Central memory CD4-positive, alpha-beta T cell (primary cell): ENCODE measurements around the gene ETV5.
"Not testable (repeated sequence)": the region's sequence is repeated elsewhere in the genome, so short reads cannot be mapped to it uniquely, and the experiment has no call there.

Experiments
- DNase-seq: peaks from one replicate; pipeline ENCODE4 v3.0.0; 2022

The ETV5 gene

DNA sequence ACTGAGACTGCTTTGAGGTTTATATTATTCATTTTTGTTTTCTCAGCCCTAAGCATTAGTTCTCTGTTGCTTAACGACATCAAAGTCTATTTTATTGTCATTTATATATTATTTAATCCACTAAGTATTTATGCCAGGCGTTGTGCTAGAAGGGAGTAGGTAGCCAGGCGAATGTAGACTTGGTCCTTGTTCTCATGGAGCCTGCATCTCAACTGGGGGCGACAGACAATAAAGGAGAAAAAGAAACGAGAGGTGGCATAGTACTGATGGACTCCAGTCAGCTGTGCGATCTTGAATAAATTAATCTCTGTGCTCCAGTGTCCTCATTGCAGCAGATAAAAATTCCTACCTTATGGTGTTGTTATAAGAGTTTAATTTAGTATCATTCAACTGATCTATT is 49.7 kb downstream of the ETV5 start:
- DNase-seq: no peak

DNA sequence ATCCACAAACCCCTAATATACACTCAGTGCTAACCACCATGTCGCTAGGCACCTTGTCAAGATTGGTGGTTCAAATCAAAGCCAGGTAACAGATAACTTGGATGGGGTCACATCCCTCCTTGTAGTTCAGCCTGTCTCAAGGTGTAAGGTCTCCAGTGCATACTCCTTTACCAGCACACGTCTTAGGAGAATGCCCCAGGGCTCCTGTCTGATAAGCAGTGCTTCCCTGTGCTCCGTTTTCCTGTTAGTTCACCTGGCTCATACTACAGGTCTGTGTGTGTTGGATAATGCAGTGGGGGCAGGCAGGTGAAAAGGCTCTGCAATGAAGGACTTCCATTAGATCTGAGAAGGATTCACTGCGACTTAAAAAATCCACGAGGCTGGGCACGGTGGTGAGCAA is 50.7 kb downstream of the ETV5 start:
- no peak for DNase-seq

DNA sequence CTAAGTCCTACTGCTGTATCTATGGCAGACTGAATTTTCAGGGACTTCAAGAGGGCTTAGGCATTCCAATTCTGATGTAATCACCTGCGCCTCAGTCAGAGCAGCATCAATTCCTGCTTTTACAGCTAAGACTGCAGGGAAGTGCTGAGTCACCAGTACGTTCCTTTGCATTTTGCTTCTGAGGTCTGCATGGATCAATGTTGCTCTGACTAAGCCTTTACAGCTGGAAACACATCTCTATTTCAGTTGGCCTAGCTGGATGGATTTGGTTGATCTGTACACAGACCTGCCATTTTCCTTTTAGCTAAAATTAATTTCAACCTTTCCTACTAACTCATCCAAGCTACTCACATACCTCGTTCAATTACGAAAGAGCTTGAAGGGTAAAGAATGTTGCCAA is 51.3 kb downstream of the ETV5 start:
- no peak for DNase-seq

DNA sequence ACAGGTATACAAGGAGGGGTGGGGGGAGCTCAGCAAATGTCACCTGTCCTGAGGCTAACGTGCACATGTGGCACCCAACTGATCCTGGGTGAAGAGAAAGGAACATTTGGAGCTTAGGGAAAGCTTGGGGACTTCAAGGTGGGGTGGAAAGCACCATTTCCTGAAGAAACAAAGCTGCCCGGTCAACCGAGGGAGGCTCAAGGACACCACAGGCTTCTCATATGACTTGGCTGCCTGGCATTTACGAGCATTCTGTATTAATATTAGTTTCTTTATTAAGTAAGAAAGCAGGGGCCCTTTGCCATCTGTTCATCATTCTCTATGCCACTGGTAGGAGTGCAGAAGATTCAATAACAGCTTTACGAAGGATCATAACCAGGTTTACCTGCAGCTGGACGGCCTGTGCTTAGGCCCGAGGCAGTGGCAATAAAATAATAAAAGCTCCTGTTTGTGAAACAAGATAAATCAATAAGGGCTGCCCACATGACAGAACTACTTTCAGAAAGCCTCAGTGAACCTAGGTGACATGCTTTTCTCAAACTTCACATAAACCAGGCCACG is 54.0 kb downstream of the ETV5 start:
- DNase-seq: no peak

DNA sequence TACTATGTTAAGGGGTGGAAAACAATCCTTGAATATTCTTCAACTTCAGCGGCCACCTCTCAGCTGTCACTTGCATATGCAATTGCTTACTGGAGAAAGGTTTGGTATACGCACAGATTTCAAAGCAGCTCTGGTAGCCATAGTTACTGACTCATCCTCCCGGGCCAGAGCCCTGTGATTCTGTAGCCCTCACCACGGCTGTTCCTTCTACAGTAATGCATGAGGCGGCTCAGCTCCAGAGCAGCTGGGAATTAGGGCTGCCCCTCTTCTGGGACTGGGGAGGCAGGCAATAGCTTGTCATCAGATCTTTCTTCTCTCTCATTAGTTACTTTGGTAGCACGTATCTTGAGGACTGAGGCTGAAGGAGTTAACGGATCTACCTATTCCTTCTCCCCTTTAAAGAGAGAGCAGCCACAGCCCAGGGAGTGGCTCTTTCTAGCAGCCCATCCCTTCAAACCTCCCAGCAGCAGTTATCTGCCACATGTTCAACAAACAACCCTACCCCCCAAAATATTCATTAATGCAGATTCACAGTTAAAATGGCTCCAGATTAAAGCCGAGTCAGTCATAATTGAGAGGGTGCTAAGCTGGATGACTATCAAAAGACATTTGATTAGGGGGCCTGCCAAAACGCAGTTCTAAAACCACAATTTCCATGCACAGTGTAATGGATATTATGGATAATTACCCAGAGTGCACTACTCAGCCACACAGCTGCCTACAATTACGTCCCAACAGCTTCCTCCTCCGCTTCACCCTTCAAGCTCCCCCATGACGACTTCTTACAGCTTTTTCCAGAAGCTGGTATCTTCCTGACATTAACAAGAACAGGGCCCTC is 54.7 kb downstream of the ETV5 start:
- DNase-seq: no peak

DNA sequence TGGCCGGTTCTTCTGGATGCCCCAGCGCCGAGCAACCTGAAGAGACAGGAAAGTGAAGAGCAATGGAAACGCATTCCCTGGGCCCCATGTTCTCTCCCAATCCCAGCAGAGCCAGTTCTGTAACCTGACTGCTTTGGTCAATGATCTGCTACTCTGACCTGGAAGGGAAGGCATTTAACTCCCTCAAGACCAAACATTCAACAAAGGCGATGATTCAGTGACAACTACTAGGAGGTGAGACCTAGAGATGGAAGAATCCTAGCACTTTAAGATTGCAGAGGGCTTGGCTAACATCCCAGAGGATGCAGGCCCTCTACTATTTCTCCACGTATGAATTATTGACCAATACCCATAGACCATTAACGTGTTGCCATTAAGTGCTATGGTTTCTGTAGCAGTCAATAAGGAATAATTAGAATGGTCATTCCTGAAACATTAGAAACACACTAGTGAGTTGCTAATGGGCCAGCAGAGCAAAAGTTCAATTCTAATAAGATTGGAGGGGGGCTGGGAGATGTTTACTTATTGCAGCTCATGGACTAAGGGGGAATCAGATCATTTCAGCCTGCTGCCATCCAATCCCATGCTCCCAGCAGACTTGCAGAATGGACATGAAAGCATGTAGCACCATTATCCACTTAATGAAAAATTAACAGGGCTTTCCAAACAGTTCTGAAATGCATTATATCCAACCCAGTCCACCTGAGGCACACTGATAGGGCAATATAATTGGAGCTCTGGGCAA is 56.6 kb downstream of the ETV5 start:
- DNase-seq: no peak

DNA sequence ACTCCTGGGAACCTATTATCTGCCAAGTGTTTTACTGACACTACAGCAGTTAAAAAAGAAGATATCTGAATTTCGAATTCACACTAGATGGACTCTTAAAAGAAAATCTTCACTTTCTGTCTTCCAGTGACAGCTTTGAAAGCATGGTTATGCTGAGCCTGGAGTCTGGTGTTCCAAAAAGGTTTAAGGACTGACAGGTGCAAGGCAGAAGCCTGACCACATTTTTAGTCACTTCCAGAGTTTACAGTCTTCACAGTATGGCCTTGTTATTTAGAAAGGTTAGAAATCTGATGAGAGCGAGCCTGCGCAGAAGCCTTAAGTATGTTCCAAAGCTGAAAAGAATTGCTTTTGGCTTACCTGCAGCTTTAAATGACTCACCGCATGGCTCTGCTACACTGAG is 59.9 kb downstream of the ETV5 start:
- DNase-seq: no peak

DNA sequence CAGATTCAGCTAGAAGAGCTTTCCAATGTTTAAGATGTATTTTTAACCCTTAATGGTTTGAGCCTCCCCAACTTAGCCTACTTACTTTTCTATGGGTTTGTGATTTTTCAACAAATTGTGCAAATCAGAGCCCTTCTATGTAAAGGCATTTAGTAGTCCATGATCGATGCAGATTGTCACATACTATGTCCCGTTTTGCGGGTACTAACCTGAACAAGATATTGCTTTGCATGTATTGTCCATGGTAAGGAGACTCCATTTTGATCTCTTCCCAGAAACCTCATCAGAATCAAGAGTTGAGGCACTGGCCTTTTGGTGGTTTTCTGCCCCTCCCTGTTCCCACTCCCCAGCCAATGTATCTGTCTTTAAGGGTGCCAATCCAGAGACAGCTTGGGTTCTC is 60.8 kb downstream of the ETV5 start:
- no peak for DNase-seq

DNA sequence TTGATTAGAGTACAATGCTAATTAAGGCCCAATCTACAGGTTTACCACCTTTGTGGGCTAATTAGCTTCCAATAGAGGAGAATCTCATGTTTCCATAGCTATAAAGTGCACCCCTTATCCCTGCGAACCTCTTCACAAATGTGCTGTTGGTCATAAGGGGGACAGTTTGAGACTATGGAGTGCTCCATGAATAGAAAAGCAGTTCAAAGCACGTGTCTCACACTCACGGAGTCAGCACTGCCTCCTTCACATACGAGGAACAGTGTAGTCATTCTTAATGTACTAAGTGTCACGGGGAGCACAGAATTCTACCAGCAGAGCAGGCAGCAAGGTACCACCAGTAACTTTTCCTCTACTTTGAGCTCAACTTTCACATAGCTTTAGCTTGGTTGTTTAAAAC is 62.1 kb downstream of the ETV5 start:
- no peak for DNase-seq

DNA sequence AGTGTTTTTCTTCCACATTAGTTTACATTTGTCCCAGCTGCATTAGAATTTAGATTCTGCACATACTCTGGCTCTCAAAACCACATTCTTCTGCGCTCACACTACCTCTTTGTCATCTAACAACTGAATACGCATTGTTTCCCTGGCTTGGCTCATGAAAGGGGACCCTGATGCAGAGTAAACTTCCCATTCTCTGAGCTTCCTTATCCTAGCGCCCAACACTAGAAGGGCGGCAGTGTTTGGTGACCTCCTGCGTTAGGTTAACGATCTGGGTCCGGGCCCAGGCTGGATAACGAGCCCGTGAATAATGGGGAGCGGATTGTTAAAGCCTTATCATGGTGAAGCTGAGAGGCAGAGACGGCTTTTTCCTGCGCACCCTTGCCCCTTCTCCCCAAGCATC is 63.9 kb downstream of the ETV5 start:
- DNase-seq: no peak

DNA sequence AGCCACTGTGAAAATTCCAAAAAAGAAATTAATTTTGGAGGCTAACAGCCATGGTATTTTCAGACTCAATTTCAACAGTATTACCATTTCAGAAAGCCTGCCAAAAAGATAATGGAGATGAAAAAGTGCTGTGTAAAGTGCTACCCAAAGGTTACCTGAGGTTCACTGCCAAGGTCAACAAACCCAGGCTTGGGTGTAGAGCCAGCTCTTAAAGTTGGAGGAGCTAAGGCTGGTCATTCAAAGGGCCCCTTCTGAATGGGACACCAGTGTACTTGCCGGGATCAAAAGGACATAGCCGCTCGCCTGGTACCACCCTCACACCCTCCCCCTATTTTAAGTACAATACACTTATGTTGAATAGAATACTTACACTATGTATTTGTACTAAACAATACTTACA is 64.5 kb downstream of the ETV5 start:
- no peak for DNase-seq

DNA sequence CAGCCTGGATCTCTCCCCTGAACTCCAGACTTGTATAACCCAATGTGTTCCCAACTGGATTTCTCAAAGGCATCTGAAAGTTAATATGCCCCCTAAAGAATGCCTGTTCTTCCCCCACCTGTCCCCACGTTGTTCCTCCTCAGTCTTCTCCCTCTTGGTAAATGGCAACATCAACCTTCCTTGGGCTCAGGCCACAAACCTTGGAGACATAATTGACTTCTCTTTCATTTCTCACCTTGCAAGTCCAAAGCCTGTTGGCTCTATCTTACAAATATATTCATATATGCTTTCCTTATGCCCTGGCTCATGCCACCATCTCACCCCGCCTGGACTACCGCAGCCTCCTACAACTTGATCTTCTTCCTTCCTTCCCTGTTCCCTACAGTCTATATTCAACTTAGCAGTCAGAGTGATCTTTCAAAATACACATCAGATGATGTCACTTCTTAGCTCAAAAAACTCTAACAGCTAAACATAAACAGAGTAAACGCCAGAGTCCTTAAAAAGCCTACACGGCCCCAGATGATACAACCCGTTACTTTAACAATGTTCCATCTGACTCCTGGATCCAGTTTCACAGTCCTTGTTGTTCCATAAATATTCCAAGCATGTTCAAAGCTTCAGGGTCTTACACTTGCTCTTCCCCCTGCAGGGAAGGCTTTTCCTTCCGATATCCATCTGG is 66.2 kb downstream of the ETV5 start:
- DNase-seq: no peak

DNA sequence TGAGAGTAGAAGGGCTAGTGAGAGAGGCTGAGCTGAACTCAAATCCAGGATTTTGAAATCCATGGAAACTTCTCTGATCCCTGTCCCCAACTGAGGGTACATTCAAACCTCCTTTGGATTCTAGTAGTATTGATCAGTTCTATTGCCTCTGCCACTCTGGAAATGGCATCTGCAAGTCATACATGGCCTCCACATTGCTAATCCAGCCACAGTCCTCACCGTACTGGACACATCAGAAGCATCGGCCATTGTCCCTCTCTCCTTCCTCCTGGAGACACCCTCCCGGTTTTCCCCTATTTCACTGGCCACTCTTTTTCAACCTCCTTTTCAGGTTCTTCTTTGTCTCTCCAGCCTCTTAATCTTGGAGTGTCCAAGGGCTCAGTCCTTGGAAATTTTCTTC is 66.9 kb downstream of the ETV5 start:
- no peak for DNase-seq

DNA sequence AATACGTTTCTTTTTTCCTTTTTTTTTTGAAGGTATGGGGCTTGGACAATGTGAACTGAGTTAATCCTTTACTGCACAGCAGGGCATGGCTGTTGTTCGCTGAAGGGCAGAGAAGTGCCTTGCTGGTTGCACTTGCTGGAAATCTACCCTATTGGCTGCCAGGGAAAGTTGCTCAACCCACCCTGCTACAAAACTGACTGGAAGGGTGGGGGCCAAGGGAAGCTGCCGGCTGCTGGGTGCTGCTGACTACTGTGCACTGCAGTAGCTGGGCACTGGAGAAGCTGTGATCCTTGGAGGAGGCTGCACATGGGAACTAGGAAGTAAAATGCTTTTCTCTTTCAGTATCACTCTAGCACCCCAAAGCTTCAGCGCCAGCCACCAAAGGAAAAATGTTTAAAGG is 70.5 kb downstream of the ETV5 start:
- no peak for DNase-seq

DNA sequence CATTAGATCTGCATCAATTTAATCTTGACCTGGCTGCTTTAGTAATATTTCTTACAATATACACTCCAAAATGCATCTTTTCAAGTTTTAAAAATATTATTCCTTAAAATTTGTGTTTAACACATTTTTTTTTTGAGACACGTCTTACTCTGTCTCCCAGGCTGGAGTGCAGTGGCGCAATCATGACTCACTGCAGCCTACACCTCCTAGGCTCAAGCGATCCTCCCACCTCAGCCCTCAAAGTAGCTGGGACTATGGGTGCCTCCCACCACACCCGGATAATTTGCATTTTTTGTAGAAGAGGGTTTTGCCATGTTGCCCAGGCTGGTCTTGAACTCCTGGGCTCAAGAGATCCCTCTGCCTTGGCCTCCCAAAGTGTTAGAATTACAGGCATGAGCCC is 73.6 kb downstream of the ETV5 start:
- no peak for DNase-seq

DNA sequence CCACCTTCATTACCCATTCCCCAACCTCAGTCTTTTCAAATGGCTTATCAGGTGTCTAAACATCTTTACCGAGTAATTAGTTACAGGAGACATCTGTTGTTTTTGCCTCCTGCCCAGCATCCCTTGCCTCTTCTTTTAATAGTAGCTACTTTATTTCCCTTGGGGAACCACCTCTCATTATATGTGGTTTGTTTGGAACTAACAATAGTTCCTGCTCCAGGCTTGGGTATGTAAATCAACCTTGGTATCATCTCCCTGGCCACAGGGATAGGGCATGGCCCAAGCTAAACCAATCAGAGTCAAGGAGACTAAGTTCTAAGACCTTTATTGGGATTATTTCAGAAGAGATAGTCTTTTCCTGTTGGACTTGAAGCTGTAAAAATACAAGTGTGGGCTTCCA is 76.6 kb downstream of the ETV5 start:
- DNase-seq: no peak

DNA sequence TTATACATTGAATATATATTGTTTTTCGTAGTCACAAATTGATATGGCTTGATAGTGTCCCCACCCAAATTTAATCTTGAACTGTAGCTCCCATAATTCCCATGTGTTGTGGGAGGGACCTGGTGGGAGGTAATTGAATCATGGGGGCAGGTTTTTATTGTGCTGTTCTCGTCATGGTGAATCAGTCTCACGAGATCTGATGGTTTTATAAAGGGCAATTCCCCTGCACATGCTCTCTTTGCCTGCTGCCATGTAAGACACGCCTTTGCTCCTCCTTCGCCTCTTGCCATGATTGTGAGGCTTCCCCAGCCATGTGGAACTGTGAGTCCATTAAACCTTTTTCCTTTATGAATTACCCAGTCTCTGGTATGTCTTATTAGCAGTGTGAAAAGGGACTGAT is 82.9 kb downstream of the ETV5 start:
- DNase-seq: not testable (repeated sequence)

DNA sequence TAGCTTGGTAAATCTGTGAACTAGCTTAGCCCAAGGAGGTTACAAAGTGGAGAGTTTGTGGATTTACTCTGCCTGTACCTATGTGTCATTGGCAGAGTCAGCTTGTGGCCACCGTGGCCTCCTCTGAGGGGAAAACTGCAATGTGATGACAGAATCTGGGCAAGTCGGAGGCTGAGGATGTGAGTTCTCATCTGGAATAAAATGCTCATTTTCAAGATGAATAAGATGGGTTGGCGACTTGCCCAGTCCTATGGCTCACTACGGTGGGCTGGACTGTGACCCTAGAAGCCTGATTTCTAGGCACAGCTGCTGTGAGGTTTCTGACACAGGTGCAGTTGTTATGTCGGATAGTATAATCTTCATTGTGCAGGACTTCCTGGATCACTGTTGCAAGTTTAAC is 83.7 kb downstream of the ETV5 start:
- DNase-seq: no peak

DNA sequence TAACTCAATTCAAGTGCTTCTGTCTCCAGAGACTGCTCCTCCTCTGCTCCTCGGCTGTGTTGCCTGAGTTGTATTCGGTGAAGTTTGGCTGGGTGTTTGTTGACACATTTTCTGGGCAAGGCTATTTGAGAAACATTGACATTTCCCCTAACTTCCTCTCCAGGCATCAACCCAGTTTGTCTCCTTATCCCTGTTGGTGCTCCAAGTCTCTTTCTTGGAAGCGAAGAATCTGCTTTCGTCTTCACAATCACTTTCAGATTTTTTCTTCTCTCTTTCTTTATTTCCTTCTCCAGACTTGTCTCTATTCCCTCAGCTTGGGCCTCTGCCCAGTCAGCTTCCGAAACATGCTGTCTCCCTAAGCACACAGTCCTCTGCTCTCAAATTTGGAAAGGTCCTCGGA is 84.7 kb downstream of the ETV5 start:
- DNase-seq: no peak

DNA sequence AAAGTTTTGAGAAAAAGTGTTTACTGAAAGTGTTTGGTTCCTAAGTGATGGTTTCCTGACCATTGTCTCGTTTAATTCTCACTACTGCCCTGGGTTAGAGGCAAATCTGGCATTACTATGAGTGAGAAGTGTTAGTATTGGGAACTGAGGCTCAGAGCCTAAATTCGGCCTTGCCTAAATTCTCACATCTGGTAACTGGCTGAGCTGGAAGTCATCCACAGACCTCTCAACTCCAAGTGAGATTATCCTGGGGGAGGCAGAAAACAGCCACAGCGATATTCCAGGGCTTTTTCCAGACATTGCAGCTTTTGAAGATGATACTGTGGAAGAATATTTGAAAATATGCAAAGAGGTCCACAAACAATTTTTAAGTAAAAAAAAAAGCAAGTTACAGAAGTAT is 86.0 kb downstream of the ETV5 start:
- no peak for DNase-seq

DNA sequence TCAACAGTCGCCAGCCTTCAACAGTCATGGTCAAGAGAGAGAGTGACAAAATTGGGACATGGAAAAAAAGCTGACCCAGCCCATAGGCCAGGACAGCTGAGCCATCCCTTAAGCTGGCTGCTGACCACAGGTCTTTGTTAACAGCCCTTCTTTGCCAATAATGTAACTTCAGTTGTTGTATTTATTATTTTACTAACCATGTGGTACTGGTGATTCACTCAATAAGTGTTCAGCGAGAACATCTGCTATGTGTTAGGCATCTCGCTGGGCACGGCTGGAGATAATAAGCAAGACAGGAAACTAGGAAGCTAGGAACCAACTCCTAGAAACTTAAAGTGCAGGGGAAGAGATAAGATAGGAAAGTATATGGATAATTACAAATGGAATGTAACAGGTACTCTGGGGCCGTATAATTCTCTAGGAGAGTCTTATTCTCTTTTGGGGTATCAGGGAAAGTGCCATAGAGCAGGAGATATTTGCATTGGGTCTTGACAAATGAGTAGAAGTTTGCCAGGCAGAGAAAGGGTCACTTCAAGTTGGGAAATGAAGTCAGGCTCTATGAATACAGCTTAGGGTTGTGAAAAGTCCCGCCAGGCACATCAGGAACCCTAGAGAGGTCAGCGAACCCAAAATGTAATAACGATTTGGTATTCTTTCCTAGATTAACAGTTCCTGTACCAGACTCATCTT is 87.1 kb downstream of the ETV5 start:
- no peak for DNase-seq

DNA sequence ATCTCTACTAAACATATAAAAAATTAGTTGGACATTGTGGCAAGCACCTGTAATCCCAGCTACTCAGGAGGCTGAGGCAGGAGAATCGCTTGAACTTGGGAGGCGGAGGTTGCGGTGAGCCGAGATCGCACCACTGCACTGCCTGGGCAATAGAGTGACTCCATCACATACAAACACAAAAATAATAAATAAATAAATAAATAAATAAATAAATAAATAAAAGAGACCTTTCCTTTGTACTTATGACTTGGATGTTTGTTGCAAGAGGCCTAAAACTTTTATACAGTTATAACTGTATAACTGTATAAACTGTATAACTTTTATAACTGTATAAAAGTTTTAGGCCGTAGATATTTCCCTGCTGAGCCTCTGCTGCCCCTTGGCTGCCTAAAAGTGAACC is 87.6 kb downstream of the ETV5 start:
- DNase-seq: not testable (repeated sequence)

DNA sequence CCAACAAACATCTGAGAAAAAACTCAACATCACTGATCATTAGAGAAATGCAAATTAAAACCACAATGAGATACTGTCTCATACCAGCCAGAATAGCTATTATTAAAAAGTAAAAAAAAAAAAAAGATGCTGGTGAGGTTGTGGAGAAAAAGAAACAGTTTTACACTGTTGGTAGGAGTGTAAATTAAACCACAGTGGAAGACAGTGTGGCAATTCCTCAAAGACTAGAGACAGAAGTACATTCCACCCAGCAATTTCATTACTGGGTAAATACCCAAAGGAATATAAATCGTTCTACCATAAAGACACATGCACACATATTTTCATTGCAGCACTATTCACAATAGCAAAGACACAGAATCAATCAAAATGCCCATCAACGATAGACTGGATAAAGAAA is 89.6 kb downstream of the ETV5 start:
- not testable (repeated sequence) for DNase-seq
